HAP-1 (cell line): ENCODE measurements around the gene SAP30BP.

Experiments
- DNase-seq, 2 experiments: peaks; one replicate each; pipeline ENCODE4 v3.0.0-alpha.2; 2016 to 2020; ENCODE audit warnings: low spot score in 2 of 2
- H3K27me3 ChIP-seq: fragments of 250-450 bp; sonication (Bioruptor Pico); 2 replicates; pipeline ENCODE4 v1.5.1; 2020; ENCODE audit warnings: low read depth, mild to moderate bottlenecking, moderate library complexity
- H3K36me3 ChIP-seq: fragments of 250-450 bp; sonication (Bioruptor Pico); replicated peaks from 2 replicates; pipeline ENCODE4 v1.5.1; 2020; ENCODE audit warnings: mild to moderate bottlenecking
- H3K4me1 ChIP-seq: fragments of 250-450 bp; sonication (Bioruptor Pico); 2 replicates; pipeline ENCODE4 v1.5.1; 2020; ENCODE audit warnings: mild to moderate bottlenecking
- H3K4me3 ChIP-seq: fragments of 250-450 bp; sonication (Bioruptor Pico); 2 replicates; pipeline ENCODE4 v1.5.1; 2020; ENCODE audit warnings: mild to moderate bottlenecking, moderate library complexity
- H3K9me3 ChIP-seq: fragments of 250-450 bp; sonication (Bioruptor Pico); 2 replicates; pipeline ENCODE4 v1.5.1; 2020; ENCODE audit warnings: mild to moderate bottlenecking, moderate library complexity
- in situ Hi-C: fragments of 300-500 bp; cut with MboI; formaldehyde crosslinking; loops from 3 replicates; pipeline ENCODE4 v1.14.3; 2020; ENCODE audit warnings: low sequenced_read_pairs, inconsistent platforms, mixed read lengths

SAP30BP gene

DNA sequence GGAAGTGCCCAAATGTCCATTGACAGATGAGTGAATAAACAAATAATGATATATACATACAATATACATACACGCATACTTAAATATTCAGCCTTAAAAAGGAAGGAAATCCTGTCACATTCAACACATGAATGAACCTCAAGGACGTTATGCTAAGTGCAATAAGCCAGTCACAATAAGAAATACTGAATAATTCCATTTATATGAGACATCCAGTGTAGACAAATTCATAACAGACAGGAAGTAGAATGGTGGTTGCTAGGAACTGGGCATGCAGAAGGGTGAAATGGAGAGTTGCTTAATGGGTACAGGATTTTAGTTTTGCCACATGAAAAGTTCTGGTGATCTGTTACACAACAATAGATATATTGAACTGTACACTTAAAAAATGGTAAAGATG, 45.3 kb downstream of the SAP30BP start:
- in situ Hi-C loops = no loop called here
- Histone ChIP-seq H3K4me1 (no peaks in the 10 kb centered on the region), H3K36me3 (no peaks in the 10 kb centered on the region), H3K27me3 (no peaks in the 10 kb centered on the region), H3K9me3 (no peaks in the 10 kb centered on the region), H3K4me3 (no peak overlapping the region)
- no peak for DNase-seq

DNA sequence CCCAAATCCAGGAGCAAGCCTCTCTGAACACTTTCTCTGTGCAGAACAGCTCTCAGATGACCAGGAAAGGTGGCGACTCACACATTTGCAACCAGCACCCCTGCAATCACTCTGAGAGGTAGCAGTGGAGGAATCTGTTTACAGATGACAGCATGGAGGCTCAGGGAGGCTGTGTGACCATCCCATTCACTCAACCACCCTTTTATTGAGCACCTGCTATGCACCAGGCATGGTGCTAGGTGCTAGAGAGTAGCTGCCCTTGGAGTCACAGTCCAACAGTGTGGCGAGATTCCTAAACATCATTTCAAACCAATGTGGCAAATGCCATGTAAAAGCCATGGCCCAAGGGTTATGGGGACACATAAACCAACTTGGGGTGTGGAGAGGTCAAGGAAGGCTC, 52.6 kb downstream of the SAP30BP start:
- no peak for DNase-seq
- H3K9me3 ChIP-seq = no peaks in the 10 kb centered on the region
- in situ Hi-C loops = no loop called here
- H3K27me3 ChIP-seq = peaks cover 8% of the 10 kb centered on the region
- no peak overlapping the region for H3K4me3 ChIP-seq
- H3K4me1 ChIP-seq = no peaks in the 10 kb centered on the region
- H3K36me3 ChIP-seq = no peaks in the 10 kb centered on the region

DNA sequence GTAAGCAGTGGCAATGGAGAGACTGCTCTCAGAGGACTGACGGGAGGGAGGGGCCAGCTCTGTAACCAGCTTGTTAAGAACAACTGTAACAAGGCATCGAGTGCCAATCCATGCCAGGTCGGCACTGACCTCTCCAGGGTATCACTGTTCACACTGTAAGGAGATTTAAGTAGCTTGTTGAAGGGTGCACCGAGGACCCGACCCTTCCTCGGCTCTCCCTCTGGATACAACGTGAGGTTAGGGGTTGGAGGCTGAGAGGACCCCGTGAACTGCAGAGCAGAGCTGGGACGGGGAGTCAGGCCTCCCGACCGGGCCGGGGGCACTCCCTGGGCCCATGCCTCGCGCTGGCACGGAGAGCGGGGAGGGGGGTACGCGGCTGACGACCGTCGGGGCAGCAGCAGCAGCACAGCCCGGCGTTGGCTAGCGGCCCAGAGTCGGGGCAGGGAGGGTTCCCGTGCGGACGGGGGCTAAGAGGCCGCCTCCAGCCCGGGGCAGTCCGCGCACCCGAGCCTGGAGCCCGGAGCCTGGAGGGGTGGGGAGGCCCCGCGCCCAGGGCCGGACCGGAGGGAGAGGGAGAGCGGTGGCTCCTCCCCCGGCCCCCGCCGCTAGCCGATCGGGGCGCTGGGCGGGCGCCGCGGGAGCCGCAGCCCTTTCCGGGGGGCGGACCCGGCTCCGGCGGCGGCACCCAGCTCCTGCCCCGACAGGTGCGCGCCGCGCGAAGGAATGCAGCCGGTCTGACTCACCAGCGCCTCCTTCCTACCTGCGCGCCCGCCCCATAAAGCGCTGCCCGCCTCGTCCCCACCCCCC, 53.7 kb downstream of the SAP30BP start, which contains the start of gene ITGB4:
Gene ITGB4 (plus strand): TSS at position 804 of the 807 bp plus-strand sequence. CDS start 3,245 bp downstream, outside the sequence.
- Histone ChIP-seq H3K9me3 (no peaks in the 10 kb centered on the region), H3K36me3 (no peaks in the 10 kb centered on the region), H3K4me1 (no peaks in the 10 kb centered on the region), H3K27me3 (peaks cover 8% of the 10 kb centered on the region), H3K4me3 (peak within 1 kb of the TSS; percentile 30)
- peak in 1 of 2 experiments; percentile 47 for DNase-seq
- in situ Hi-C loops = no loop called here

DNA sequence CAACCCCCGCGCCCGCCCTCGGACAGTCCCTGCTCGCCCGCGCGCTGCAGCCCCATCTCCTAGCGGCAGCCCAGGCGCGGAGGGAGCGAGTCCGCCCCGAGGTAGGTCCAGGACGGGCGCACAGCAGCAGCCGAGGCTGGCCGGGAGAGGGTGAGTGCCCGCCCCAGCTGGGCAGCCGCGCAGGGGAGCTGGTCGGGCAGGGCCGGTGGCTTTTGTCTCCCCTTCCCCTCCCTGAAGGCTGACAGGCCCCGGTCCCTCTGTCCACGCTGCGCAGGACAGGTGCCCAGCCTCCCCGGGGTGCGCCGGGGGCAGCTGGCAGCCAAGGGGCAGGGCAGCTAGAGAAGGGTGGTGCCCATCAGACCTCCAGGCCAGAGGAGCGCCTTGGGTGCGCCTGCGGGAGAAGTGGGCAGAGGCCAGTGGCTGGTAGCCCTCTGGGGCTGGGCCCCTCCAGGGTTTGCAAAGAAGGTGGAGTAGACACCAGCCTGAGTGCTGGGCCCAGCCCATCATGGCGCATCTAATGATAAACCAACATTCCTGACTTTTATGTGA, 54.4 kb downstream of the SAP30BP start:
- no peak for DNase-seq
- in situ Hi-C loops = no loop called here
- Histone ChIP-seq H3K4me3 (peak overlapping the region; percentile 16), H3K4me1 (no peaks in the 10 kb centered on the region), H3K9me3 (no peaks in the 10 kb centered on the region), H3K27me3 (peaks cover 8% of the 10 kb centered on the region), H3K36me3 (no peaks in the 10 kb centered on the region)

DNA sequence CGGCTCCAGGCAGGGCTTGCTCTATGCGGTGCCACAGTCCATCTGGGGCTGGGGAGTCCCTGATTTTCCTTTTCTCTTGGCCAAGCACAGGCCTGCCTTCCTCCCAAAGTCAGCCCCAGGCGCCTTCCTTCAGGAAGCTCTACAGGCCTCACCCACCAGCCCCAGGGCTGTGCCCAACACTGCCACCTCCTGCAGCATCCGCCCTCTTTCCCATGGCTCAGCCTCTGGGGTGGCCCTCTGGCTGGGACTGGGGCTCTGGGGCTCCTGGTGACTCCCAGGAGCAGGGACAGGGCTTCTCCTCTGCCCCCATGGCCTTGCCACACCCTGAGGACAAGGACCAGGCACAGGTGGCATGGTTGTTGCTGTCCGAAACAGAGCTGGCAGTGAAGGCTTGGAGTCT, 54.9 kb downstream of the SAP30BP start:
- in situ Hi-C loops = no loop called here
- DNase-seq = no peak

DNA sequence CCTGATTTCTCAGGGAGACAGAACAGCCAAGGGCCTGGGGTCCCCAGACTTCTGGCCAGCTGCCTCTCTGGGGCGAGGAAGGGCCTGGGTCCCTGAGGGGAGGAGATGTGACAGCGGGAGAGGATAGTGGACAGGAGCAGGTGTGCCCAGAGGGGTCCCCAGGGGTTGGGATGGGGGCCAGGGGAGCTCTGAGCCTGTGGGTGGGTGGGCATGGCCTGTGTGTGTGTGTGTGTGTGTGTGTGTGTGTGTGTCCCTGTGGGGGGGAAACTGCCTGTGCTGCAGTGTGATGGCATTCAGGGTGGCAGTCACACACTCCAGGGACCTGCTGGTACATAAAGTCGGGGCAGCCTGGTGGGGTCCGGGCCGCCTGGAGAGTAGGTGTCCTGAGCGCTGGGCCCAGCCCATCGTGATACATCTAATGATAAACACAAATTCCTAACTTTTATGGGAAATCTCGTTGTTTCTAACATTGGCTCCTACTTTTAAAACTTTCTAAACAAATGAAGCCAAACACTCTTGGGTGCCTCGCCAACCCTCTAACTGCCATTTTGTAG, 55.5 kb downstream of the SAP30BP start:
- no peak overlapping the region for H3K4me3 ChIP-seq

More for the DNA sequence above, 54.9 kb downstream of the SAP30BP start:
- peaks cover 8% of the 10 kb centered on the region for H3K27me3 ChIP-seq
- no peaks in the 10 kb centered on the region for H3K4me1 ChIP-seq
- no peaks in the 10 kb centered on the region for H3K9me3 ChIP-seq
- H3K36me3 ChIP-seq = no peaks in the 10 kb centered on the region
- no peak overlapping the region for H3K4me3 ChIP-seq

DNA sequence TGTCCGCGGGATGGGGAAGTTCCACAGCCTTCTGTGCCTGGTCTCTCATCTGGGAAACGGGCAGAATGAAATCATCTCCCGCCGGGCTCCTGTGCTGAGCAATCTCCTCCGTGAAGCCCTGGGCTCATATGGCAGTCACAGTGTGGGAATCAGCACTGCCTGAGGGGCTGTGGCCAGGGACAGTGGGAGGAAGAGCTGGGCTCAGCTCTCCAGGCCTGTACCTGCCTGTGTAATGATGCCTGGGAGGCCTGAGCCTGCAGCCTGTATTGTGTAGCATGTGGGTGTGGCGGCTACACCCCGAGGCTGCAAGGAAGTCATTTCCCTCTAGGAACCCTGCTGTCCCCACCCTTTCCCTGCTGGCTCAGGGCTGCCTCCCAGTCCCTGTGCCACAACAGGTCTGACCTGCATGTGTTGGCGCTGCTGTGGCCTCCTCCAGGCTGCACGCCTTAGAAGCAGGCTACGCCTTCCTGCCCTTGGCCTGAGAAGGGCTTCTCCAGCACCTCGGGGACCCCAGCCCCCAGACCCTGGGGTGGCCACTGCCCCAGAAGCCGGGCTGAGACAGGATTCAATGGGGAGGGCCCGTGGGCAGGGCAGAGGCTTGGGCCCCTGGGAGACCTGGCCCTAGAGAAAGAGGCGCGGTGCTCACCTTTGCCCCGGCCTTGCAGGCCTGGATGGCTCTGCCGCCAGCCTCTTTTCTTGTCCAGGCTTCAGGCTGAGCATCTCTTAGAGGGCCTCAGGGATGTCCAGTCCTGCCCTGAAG, 56.2 kb downstream of the SAP30BP start:
- no peak for DNase-seq
- no peaks in the 10 kb centered on the region for H3K9me3 ChIP-seq
- H3K27me3 ChIP-seq = peaks cover 8% of the 10 kb centered on the region
- no peaks in the 10 kb centered on the region for H3K36me3 ChIP-seq
- in situ Hi-C loops = no loop called here
- no peak overlapping the region for H3K4me3 ChIP-seq
- no peaks in the 10 kb centered on the region for H3K4me1 ChIP-seq

More for the DNA sequence above, 55.5 kb downstream of the SAP30BP start:
- DNase-seq = no peak
- Histone ChIP-seq H3K36me3 (no peaks in the 10 kb centered on the region), H3K9me3 (no peaks in the 10 kb centered on the region), H3K4me1 (no peaks in the 10 kb centered on the region), H3K27me3 (peaks cover 8% of the 10 kb centered on the region)
- in situ Hi-C loops = no loop called here

DNA sequence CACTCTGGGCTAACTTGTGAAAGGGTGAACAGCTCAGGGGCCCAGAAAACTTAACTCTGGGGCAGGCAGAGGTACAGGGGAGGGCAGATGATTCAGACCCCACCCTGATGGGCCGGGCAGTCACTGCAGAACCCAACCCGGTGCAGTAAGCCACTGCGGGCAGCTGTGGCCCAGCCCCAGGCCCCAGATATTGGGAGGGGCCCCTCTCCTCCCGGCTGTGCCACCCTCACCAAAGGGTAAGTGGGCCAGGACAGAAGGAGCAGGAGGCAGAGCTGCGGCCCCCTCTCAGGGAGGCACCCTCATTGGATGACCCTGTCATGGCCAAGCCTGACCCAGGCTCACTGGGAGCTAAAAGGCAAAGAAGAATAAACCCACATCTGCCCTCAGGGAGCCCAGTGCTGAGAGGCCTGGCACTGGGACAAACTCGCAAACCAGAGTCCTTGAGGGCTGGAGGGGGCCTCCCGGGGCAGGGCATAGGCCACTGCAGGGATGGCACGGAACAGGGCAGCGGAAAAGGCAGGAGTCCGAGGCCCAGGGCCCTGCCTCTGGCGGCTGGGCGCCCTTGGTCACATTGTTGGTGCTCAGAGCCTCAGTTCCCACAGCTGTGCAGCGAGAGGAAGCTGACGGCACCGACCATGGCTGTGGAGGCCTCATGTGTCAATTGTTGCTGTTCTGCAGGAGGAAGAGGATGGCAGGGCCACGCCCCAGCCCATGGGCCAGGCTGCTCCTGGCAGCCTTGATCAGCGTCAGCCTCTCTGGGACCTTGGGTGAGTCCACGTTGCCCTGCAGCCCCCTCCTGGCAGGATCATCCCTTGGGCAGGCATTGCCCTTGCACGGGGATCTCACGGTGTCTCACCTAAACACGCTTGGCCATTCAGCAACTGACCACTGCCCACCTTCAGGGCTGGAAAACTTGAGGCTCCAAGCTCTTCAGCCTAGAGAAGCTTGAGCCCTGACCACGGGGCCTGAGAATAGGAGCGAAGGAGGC, 57.2 kb downstream of the SAP30BP start:
- H3K9me3 ChIP-seq = no peaks in the 10 kb centered on the region
- no peaks in the 10 kb centered on the region for H3K4me1 ChIP-seq
- no peak overlapping the region for H3K4me3 ChIP-seq
- no peak for DNase-seq
- in situ Hi-C loops = no loop called here
- H3K36me3 ChIP-seq = no peaks in the 10 kb centered on the region
- H3K27me3 ChIP-seq = peaks cover 8% of the 10 kb centered on the region

DNA sequence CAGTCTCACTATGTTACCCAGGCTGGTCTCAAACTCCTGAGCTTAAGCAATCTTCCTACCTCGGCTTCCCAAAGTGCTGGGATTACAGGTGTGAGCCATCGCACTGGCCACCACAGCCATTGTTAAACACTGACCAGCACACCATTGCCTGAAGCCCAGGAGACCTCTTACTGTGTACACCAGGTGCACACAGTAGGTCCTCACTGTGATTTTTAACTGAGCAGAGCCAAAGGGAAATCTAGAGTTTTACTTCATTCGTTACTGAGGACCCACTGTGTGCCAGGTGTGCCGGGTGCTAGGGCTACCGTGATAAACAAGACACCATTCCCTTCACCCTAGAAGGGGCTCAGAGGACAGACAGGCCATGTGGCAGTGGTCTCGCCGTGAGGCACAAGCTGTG, 58.4 kb downstream of the SAP30BP start:
- in situ Hi-C loops = no loop called here
- Histone ChIP-seq H3K27me3 (peaks cover 4% of the 10 kb centered on the region), H3K4me1 (no peaks in the 10 kb centered on the region), H3K9me3 (no peaks in the 10 kb centered on the region), H3K36me3 (no peaks in the 10 kb centered on the region), H3K4me3 (no peak overlapping the region)
- no peak for DNase-seq

DNA sequence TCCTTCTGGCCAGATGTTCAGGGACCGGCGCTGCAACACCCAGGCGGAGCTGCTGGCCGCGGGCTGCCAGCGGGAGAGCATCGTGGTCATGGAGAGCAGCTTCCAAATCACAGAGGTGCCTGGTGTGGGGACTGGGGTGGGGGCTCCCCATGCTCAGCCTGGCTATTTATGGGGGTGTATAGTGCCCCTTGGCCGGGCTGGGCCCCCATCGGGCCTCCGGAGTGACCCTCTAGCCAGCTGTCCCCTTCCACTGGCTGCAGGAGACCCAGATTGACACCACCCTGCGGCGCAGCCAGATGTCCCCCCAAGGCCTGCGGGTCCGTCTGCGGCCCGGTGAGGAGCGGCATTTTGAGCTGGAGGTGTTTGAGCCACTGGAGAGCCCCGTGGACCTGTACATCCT, 60.3 kb downstream of the SAP30BP start:
- H3K9me3 ChIP-seq = no peaks in the 10 kb centered on the region
- no peaks in the 10 kb centered on the region for H3K36me3 ChIP-seq
- no peaks in the 10 kb centered on the region for H3K27me3 ChIP-seq
- in situ Hi-C loops = no loop called here
- H3K4me1 ChIP-seq = no peaks in the 10 kb centered on the region
- H3K4me3 ChIP-seq = no peak overlapping the region
- DNase-seq = no peak

DNA sequence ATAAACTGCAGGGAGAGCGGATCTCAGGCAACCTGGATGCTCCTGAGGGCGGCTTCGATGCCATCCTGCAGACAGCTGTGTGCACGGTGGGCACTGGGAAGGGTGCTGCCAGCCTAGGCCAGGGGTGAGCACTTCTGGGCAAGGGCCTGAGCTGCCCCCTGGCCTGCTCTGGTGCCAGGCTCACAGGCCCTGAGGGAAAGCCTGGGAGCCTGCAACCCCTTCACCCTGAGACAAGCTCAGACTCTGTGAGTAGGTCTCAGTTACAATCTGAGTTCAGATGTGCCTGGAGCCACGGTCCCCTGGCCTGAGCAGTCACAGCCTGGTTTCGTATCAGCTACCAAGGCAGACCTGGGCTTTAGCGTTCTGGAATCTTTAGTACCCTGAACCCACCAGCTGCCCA, 62.2 kb downstream of the SAP30BP start:
- DNase-seq = no peak
- H3K4me3 ChIP-seq = no peak overlapping the region
- in situ Hi-C loops = no loop called here
- H3K4me1 ChIP-seq = no peaks in the 10 kb centered on the region
- no peaks in the 10 kb centered on the region for H3K36me3 ChIP-seq
- no peaks in the 10 kb centered on the region for H3K9me3 ChIP-seq
- no peaks in the 10 kb centered on the region for H3K27me3 ChIP-seq

DNA sequence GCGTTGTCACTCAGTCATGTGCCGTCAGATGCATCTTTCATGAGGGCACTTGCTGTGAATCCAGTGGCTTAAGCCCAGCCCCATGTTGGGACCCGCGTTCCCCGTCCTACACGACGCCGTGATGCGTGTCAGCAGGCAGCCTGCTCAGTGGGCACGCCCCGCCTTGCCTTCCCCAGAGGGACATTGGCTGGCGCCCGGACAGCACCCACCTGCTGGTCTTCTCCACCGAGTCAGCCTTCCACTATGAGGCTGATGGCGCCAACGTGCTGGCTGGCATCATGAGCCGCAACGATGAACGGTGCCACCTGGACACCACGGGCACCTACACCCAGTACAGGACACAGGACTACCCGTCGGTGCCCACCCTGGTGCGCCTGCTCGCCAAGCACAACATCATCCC, 62.9 kb downstream of the SAP30BP start:
- DNase-seq = no peak
- Histone ChIP-seq H3K9me3 (no peaks in the 10 kb centered on the region), H3K4me1 (no peaks in the 10 kb centered on the region), H3K4me3 (no peak overlapping the region), H3K27me3 (no peaks in the 10 kb centered on the region), H3K36me3 (no peaks in the 10 kb centered on the region)
- in situ Hi-C loops = no loop called here
